Posterior vena cava (tissue), 2 donors: ENCODE data around the gene GPR62. TPM values are rescaled to one million over a fixed set of nuclear protein-coding genes. Genes with fewer than 3 reads are reported as not detected.

Experiments
- DNase-seq: peaks from one replicate; pipeline ENCODE4 v3.0.0-alpha.2; 2020; ENCODE audit warnings: low spot score
- intact Hi-C, 2 donors: fragments of 100-400 bp; cut with DNase I; formaldehyde crosslinking; loops; one replicate each; pipeline versions ENCODE4 v1.14.1 to v1.14.2; 2022 to 2023
- total RNA-seq, 2 donors: library from RNA; stranded (reverse); fragmentation: NEBNext Ultra II Directional; extraction: Animal tissue kit (Norgen Biotek cat#: 25700); gene quantifications; one replicate each; pipeline ENCODE4 v1.2.1, GENCODE V29; 2021
- donor health status: DM: yes; HTN: yes; CAD: no.
- donor health status: DM: yes; HTN: yes; CAD: no.

The GPR62 gene
- total RNA-seq, 2 donors from 2014 or later, result not detected

DNA sequence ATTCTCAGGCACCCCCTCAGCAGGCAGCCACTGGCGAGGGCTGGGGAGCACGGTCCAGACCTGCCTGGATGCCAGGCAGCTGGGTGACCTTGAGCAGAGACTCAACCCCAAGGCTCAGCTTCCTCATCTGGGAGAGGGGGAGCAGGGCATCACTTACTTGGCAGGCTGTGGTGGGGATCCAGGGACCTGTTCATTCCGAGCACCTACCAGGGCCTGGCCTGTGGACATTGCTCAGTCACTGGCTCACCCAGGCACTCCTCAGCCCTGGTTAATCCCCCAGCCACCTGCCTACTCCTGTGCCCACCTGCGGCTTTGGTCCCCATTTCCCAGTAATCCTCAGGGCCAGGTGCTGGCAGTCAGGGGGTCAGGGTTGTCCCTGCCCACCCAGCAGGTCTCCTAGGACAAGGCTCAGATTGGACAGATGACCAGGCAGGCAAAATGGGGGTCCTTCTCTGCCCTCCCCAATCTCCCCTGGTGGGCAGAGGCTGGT lies 49.8 kb downstream of the GPR62 start:
- DNase-seq, result no peak
- intact Hi-C loops, result loop anchor here (2.0 to 10.0 kb wide), 4 partner anchors 47 to 440 kb away; partner anchors contain the start of gene SEMA3G (in 1 of the 2)

DNA sequence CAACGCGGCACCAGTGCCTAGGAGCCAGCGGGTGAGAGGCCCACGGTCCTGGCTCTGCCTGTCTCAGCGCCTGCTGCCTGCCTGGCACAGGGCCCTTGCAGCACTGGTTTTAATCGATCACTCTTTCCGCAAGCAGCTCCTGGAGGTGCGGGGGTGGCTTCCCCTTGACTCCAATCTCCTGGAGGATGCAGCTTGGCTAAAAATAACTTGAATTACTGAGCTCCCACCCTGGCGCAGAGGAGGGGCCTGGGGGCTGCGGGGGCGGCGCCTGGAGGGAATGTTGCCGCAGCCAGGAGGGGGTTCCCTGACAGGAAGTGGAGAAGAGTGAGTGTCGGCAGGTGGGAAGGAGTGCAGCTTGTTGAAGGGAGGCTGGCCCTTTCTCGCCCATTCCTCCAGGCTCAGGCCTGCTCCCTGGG lies 50.4 kb downstream of the GPR62 start:
- no peak for DNase-seq
- intact Hi-C loops, result loop anchor here (2.0 to 10.0 kb wide), 2 partner anchors 47 to 439 kb away; partner anchors contain the start of gene SEMA3G (in 1 of the 2)

DNA sequence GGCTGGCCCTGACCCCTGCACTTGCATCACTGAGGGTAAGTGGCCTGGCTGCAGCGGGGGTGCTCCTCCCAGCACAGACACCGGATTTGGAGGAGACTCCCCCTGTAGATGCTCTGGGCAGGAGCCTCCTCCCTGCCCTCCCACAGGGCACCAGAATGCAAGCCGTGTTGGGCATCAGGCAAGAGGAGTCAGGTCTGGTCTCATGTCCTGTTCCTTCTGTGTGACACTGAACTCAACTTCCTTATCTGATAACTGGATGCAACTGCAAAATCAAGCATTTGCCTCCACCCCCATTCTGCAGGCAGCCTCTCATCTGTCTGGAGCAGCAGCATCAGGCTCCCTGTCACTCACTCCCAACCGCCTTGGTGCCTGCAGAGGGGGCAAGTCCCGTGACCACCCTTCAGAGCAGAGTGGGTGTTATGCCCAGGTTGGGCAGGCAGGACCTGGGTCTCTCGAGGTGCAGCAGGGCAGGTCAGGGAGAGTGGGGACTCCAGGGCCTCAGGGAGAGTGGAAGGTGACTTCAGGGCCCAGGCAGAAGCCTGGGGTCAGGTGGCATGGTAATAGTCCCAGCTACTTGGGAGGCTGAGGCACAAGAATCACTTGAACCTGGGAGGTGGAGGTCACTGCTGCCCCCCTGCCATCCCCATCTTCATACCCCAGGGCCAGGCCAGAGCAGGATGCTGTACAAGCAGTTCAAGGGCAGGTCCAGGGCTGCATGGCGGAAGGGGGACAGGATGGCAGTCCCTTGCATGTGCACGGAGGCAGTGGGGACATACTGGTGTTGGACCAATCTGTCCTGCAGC lies 51.0 kb downstream of the GPR62 start:
- intact Hi-C loops, result loop anchor here in 1 of 2 donors (10.0 kb wide), 1 partner anchor 439 kb away; the partner anchor contains the start of gene SEMA3G
- DNase-seq, result no peak

DNA sequence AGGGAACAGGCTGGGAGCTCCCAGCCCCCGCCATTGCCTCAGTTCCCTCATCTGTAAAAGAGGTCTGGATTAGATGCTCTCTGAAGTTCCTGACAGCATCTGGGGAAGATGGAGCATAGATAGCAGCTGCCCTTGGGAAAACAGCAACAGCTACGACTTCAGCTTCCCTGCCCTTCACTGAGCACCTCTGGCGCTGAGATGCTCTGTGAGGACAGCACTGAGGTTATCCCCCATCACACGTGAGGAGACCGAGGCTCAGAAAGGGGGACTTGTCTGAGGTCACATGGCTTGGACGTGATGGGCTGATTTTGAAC lies 51.6 kb downstream of the GPR62 start:
- intact Hi-C loops, result loop anchor here in 1 of 2 donors (10.0 kb wide), 1 partner anchor 438 kb away; the partner anchor contains the start of gene SEMA3G
- no peak for DNase-seq

Other genes with a start within 250 kb of the GPR62 start
- gene GRM2, start 248.3 kb upstream of the GPR62 start, total RNA-seq, result under 1 TPM; 0.14 to 0.24 TPM
- gene IQCF6, start 176.1 kb upstream of the GPR62 start, total RNA-seq, result not detected
- gene IQCF2, start 93.8 kb upstream of the GPR62 start, total RNA-seq, result not detected
- gene IQCF5, start 79.8 kb upstream of the GPR62 start, total RNA-seq, result not detected
- not detected for gene IQCF1, start 52.0 kb upstream of the GPR62 start, total RNA-seq
- gene RRP9, start 13.5 kb upstream of the GPR62 start, total RNA-seq, result 10 to 100 TPM; 13.4 to 14.9 TPM
- gene PARP3, start 13.0 kb upstream of the GPR62 start, total RNA-seq, result 10 to 100 TPM; 16.5 to 22.3 TPM
- 10 to 100 TPM; 48.9 to 53.2 TPM for gene PCBP4, start 12.1 kb downstream of the GPR62 start, total RNA-seq
- gene ABHD14B, start 18.7 kb downstream of the GPR62 start, total RNA-seq, result 10 to 100 TPM; 21.0 to 32.7 TPM
- 10 to 100 TPM in 1 of 2 donors, 1 to 10 TPM in 1; 8.4 to 18.6 TPM for gene ABHD14A, start 19.7 kb downstream of the GPR62 start, total RNA-seq
- 10 to 100 TPM; 11.8 to 12.3 TPM for gene ACY1, start 28.2 kb downstream of the GPR62 start, total RNA-seq
- gene RPL29, start 40.5 kb downstream of the GPR62 start, total RNA-seq, result 100 to 1,000 TPM; 657 to 687 TPM
- gene DUSP7, start 101.2 kb downstream of the GPR62 start, total RNA-seq, result 10 to 100 TPM; 29.9 to 36.4 TPM
- 1 to 10 TPM; 1.7 to 1.9 TPM for gene POC1A, start 199.0 kb downstream of the GPR62 start, total RNA-seq
- 10 to 100 TPM; 28.5 to 31.4 TPM for gene ALAS1, start 242.8 kb downstream of the GPR62 start, total RNA-seq